Upper lobe of left lung (tissue), 4 donors: ENCODE data around the gene ZNF18.

Source experiments
- CTCF ChIP-seq, 6 experiments: fragments of 450-650 bp in 4 of 6; fragments of 200-600 bp in 2 of 6; sonication (generic) in 2 of 6; IDR thresholded peaks; one replicate each; pipeline ENCODE4 v1.5.1; 2016 to 2019; ENCODE audit warnings: antibody characterized with exemption in 6 of 6
- EP300 ChIP-seq, 4 donors: sonication (generic); formaldehyde crosslinking; IDR thresholded peaks; one replicate each; pipeline ENCODE4 v1.5.1; 2017; ENCODE audit warnings: antibody characterized with exemption in 4 of 4, control low read depth in 2 of 4

GRCh38 chr17:11944587-11944986 is 52.7 kb downstream of the ZNF18 start:
- TF ChIP-seq EP300 (IDR thresholded peaks at IDR 0.05) (no peak), CTCF (IDR thresholded peaks at IDR 0.05) (no peak)
